ENCODE measurements around the gene LIPC. TPM values are rescaled to one million over a fixed set of nuclear protein-coding genes. Genes with fewer than 3 reads are reported as not detected.

Gene LIPC
- total RNA-seq, 3 donors from 2014 or later (not counting 1 experiment from before 2014, with no cell fraction given): 5.3 to 7.1 (median 5.3) TPM

DNA sequence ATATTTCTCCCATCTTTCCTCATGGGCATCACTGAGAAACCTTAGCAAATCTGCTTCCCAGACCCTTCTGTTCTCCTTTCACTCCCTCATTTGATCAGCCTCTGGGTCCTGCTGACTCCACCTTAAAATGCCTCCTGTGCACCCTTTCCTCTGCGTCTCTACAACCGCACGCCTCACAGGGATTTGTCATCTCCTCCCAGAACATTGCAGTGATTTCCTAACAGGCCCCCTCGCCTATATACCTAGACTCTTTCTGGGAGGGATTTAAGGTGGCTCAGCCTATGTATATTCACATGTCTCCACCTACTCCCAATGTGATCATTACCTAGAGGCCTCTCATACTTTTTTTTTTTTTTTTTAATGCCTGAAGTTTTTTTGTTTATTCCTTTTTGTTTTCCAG, 69.2 kb downstream of the LIPC start:
- H3K27ac ChIP-seq (ENCODE audit: low read length): no peak overlapping the region
- 97% methylated on average over 4 of the region's 4 CpGs for WGBS (ENCODE audit: insufficient coverage)
- TF ChIP-seq, protein P1, sequence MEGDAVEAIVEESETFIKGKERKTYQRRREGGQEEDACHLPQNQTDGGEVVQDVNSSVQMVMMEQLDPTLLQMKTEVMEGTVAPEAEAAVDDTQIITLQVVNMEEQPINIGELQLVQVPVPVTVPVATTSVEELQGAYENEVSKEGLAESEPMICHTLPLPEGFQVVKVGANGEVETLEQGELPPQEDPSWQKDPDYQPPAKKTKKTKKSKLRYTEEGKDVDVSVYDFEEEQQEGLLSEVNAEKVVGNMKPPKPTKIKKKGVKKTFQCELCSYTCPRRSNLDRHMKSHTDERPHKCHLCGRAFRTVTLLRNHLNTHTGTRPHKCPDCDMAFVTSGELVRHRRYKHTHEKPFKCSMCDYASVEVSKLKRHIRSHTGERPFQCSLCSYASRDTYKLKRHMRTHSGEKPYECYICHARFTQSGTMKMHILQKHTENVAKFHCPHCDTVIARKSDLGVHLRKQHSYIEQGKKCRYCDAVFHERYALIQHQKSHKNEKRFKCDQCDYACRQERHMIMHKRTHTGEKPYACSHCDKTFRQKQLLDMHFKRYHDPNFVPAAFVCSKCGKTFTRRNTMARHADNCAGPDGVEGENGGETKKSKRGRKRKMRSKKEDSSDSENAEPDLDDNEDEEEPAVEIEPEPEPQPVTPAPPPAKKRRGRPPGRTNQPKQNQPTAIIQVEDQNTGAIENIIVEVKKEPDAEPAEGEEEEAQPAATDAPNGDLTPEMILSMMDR (IDR thresholded peaks at IDR 0.05): no peak
- no peaks in the 10 kb centered on the region for H3K9me3 ChIP-seq (ENCODE audit: control insufficient read depth, insufficient read depth, low read length)
- no peaks in the 10 kb centered on the region for H3K36me3 ChIP-seq (ENCODE audit: control insufficient read depth, insufficient read depth, low read length)
- peaks cover 9% of the 10 kb centered on the region for H3K4me1 ChIP-seq (ENCODE audit: control insufficient read depth, insufficient read depth, low read length)
- Mint-ChIP-seq H3K4me3 (no peak overlapping the region), H3K9me3 (no peaks in the 10 kb centered on the region), H3K27me3 (ENCODE audit: low read depth in 2 of 2) (no peaks in the 10 kb centered on the region), H3K27ac (peak overlapping the region in 1 of 2 donors; percentile 3), H3K4me1 (peaks cover 28 to 53% of the 10 kb centered on the region in 2 donors), H3K36me3 (no peaks in the 10 kb centered on the region)
- DNase-seq (no peak), ATAC-seq (no peak)
- intact Hi-C loops (cut with micrococcal nuclease): no loop called here
- no peak overlapping the region for H3K4me3 ChIP-seq (ENCODE audit: low read length)
- H3K27me3 ChIP-seq (ENCODE audit: control insufficient read depth, insufficient read depth, low read length): no peaks in the 10 kb centered on the region

DNA sequence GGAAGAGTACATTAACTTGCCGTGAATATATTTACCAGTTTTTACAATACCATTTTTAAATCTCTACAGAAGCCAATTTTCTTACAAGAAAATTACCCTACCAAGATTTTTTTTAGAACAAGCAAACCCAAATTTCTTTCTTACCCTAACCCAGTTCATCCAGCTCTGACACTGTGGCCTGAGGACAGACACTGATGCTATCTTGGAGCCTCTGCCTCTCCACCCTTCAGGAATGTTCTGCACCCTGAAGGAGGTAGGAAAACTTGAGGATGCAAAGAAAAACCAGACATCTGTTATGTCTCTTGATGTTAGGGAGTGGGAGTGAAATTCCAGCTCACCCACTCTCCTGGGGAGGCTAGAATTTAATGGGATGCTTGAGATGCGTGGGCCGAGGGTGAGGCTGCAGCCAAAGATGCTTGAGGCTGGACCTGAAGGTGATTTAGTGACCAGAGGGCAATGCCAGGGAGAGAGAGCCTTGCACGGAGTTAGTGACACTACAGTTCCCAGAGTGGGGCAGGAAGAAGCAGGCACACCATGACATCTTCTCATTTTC, 69.9 kb downstream of the LIPC start:
- peaks cover 28 to 53% of the 10 kb centered on the region in 2 donors for H3K4me1 Mint-ChIP-seq
- TF ChIP-seq, protein P1 (IDR thresholded peaks at IDR 0.05): no peak
- 97% methylated on average over 4 of the region's 4 CpGs for WGBS (ENCODE audit: insufficient coverage)

DNA sequence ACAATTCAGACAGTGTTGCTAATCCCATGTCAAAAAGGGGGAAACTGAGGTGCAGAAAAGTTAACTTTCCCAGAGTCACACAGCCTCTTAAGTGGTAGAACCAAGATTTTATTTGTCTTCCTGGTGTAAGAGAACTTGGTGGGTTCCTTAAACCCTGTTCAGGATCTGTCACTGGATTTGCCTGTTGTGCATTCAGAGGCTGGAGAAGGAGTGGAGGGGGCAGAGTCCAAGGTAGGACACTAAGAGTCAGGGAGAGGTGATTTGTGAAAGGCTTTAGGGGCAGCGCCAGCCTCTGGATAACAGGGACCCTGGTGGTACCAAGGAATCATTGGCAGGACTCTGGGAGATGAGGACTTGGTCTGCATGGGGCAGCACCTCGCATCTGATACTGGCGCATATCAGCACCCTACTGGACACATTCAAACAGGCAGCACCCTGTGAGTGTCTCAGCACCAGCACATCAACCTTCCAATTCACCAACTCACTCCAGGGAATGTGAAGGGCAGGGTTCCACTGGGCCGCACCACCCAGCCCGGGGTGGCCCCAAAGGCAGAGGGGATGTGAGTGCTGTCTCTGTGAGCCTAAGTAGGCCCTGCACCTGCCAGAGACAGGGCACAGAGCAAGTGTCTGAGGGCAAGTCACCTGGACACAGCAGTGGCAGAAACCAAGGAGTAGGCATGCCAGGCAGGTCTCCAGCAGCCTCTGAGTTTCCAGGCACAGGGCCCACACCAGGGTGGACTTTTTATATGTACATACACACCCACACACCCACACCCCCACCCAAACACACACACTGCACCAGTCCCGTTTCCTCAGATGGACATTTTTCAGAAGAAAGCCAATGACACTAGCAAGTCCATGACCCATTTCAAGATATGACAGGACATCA, 71.6 kb downstream of the LIPC start:
- Mint-ChIP-seq H3K27ac (no peak overlapping the region), H3K4me3 (no peak overlapping the region), H3K27me3 (ENCODE audit: low read depth in 2 of 2) (no peaks in the 10 kb centered on the region), H3K36me3 (no peaks in the 10 kb centered on the region), H3K9me3 (no peaks in the 10 kb centered on the region), H3K4me1 (peaks cover 24 to 48% of the 10 kb centered on the region in 2 donors)
- Histone ChIP-seq H3K36me3 (ENCODE audit: control insufficient read depth, insufficient read depth, low read length) (no peaks in the 10 kb centered on the region), H3K27me3 (ENCODE audit: control insufficient read depth, insufficient read depth, low read length) (no peaks in the 10 kb centered on the region), H3K4me3 (ENCODE audit: low read length) (no peak overlapping the region), H3K27ac (ENCODE audit: low read length) (no peak overlapping the region), H3K4me1 (ENCODE audit: control insufficient read depth, insufficient read depth, low read length) (peaks cover 9% of the 10 kb centered on the region), H3K9me3 (ENCODE audit: control insufficient read depth, insufficient read depth, low read length) (no peaks in the 10 kb centered on the region)
- TF ChIP-seq, protein P1 (IDR thresholded peaks at IDR 0.05): no peak
- 98% methylated on average over 6 of the region's 6 CpGs for WGBS (ENCODE audit: insufficient coverage)
- ATAC-seq (no peak), DNase-seq (no peak)
- intact Hi-C loops (cut with micrococcal nuclease): no loop called here

More for the DNA sequence above, 69.9 kb downstream of the LIPC start:
- Histone ChIP-seq H3K4me1 (ENCODE audit: control insufficient read depth, insufficient read depth, low read length) (peaks cover 9% of the 10 kb centered on the region), H3K27ac (ENCODE audit: low read length) (no peak overlapping the region), H3K9me3 (ENCODE audit: control insufficient read depth, insufficient read depth, low read length) (no peaks in the 10 kb centered on the region), H3K36me3 (ENCODE audit: control insufficient read depth, insufficient read depth, low read length) (no peaks in the 10 kb centered on the region), H3K27me3 (ENCODE audit: control insufficient read depth, insufficient read depth, low read length) (no peaks in the 10 kb centered on the region), H3K4me3 (ENCODE audit: low read length) (no peak overlapping the region)
- H3K27me3 Mint-ChIP-seq (ENCODE audit: low read depth in 2 of 2): no peaks in the 10 kb centered on the region
- ATAC-seq (no peak), DNase-seq (no peak)
- H3K9me3 Mint-ChIP-seq: no peaks in the 10 kb centered on the region
- H3K27ac Mint-ChIP-seq: no peak overlapping the region
- H3K36me3 Mint-ChIP-seq: no peaks in the 10 kb centered on the region
- no peak overlapping the region for H3K4me3 Mint-ChIP-seq
- intact Hi-C loops (cut with micrococcal nuclease): no loop called here
